Upper lobe of left lung (tissue), 4 donors: Measurements from ENCODE around the gene MYCT1.

Source experiments
- CTCF ChIP-seq, 6 experiments: fragments of 450-650 bp in 4 of 6; fragments of 200-600 bp in 2 of 6; sonication (generic) in 2 of 6; IDR thresholded peaks; one replicate each; pipeline ENCODE4 v1.5.1; 2016 to 2019; ENCODE audit warnings: antibody characterized with exemption in 6 of 6
- POLR2A ChIP-seq, 4 donors: fragments of 450-650 bp; IDR thresholded peaks; one replicate each; pipeline ENCODE4 v1.5.1; 2016 to 2017; ENCODE audit warnings: antibody characterized with exemption in 4 of 4, mild to moderate bottlenecking in 2 of 4

- TF ChIP-seq POLR2A (IDR thresholded peaks at IDR 0.05), result no peak
- no peak for TF ChIP-seq CTCF (IDR thresholded peaks at IDR 0.05)
Measured at GRCh38 chr6:152734630-152735029, 36.9 kb downstream of the MYCT1 start.
